Measurements from ENCODE around the gene LARGE2. TPM values are rescaled to one million over a fixed set of nuclear protein-coding genes. Genes with fewer than 3 reads are reported as not detected.

The LARGE2 gene
- total RNA-seq, 5 donors from 2014 or later (not counting 1 experiment from before 2014, with no cell fraction given), result 2.5 to 9.6 (median 5.1) TPM

GRCh38 chr11:45933846-45934579, 11.6 kb downstream of the LARGE2 start:
- CTCF ChIA-PET, result no interaction called here
- H3K27ac Mint-ChIP-seq, result no peak overlapping the region
- no peak overlapping the region for H3K4me3 ChIP-seq (ENCODE audit: control insufficient read depth in 1 of 2, extremely low read depth in 1 of 2, low read length in 1 of 2)

GRCh38 chr11:45934580-45935318, 12.3 kb downstream of the LARGE2 start:
- DNase-seq, result no peak
- peaks cover 22 to 31% (median 26%) of the 10 kb centered on the region in 3 donors for H3K4me1 Mint-ChIP-seq
- CTCF ChIA-PET, result interaction anchor here in 1 of 2 donors (0.7 kb wide), 1 partner anchor 198 kb away, joined by 4 read pairs; no protein-coding TSS in a partner anchor
- no peak overlapping the region for H3K27ac Mint-ChIP-seq
- ATAC-seq (replicated peaks in 1 of 4), result no peak
- WGBS (ENCODE audit: insufficient coverage), result 98% methylated on average over 8 of the region's 12 CpGs
- Histone ChIP-seq H3K4me1 (ENCODE audit: control insufficient read depth in 1 of 2, extremely low read depth in 1 of 2, insufficient read depth in 2 of 2, low read length in 2 of 2) (peaks cover 0 to 25% of the 10 kb centered on the region in 2 experiments), H3K4me3 (ENCODE audit: control insufficient read depth in 1 of 2, extremely low read depth in 1 of 2, low read length in 1 of 2) (no peak overlapping the region), H3K36me3 (ENCODE audit: control insufficient read depth in 2 of 2, extremely low read depth in 1 of 2, insufficient read depth in 1 of 2, low read length in 1 of 2) (peaks cover 11 to 66% of the 10 kb centered on the region in 2 donors), H3K27me3 (replicated peaks in 1 of 2; ENCODE audit: control insufficient read depth in 2 of 2, extremely low read depth in 1 of 2, insufficient read depth in 2 of 2, low read length in 1 of 2) (no peaks in the 10 kb centered on the region), H3K9me3 (no peaks in the 10 kb centered on the region), H3K27ac (ENCODE audit: low read length) (no peak overlapping the region)
- no peaks in the 10 kb centered on the region for H3K27me3 Mint-ChIP-seq
- H3K36me3 Mint-ChIP-seq, result peaks cover 23% of the 10 kb centered on the region
- H3K4me3 Mint-ChIP-seq, result no peak overlapping the region
- H3K9me3 Mint-ChIP-seq, result no peaks in the 10 kb centered on the region
- POLR2A ChIA-PET, result interaction anchor here in 1 of 2 donors (0.7 kb wide), 1 partner anchor 36 kb away, joined by 3 read pairs; no protein-coding TSS in a partner anchor

More at GRCh38 chr11:45933846-45934579, 11.6 kb downstream of the LARGE2 start:
- peaks cover 0 to 32% of the 10 kb centered on the region in 2 experiments for H3K4me1 ChIP-seq (ENCODE audit: control insufficient read depth in 1 of 2, extremely low read depth in 1 of 2, insufficient read depth in 2 of 2, low read length in 2 of 2)
- H3K27me3 ChIP-seq (replicated peaks in 1 of 2; ENCODE audit: control insufficient read depth in 2 of 2, extremely low read depth in 1 of 2, insufficient read depth in 2 of 2, low read length in 1 of 2), result no peaks in the 10 kb centered on the region
- H3K27ac ChIP-seq (ENCODE audit: low read length), result no peak overlapping the region
- no peaks in the 10 kb centered on the region for H3K9me3 ChIP-seq
- DNase-seq, result no peak
- H3K36me3 Mint-ChIP-seq, result peaks cover 21% of the 10 kb centered on the region
- ATAC-seq (replicated peaks in 1 of 4), result no peak
- POLR2A ChIA-PET, result interaction anchor here in 1 of 2 donors (0.7 kb wide), 1 partner anchor 36 kb away, joined by 3 read pairs; no protein-coding TSS in a partner anchor
- peaks cover 26 to 36% (median 28%) of the 10 kb centered on the region in 3 donors for H3K4me1 Mint-ChIP-seq
- H3K4me3 Mint-ChIP-seq, result no peak overlapping the region
- no peaks in the 10 kb centered on the region for H3K9me3 Mint-ChIP-seq
- WGBS (ENCODE audit: insufficient coverage), result 98% methylated on average over 17 of the region's 21 CpGs
- no peaks in the 10 kb centered on the region for H3K27me3 Mint-ChIP-seq
- peaks cover 11 to 66% of the 10 kb centered on the region in 2 donors for H3K36me3 ChIP-seq (ENCODE audit: control insufficient read depth in 2 of 2, extremely low read depth in 1 of 2, insufficient read depth in 1 of 2, low read length in 1 of 2)

- Mint-ChIP-seq H3K36me3 (peaks cover 23% of the 10 kb centered on the region), H3K27ac (peak overlapping the region in 1 of 2 donors; percentile 39), H3K27me3 (no peaks in the 10 kb centered on the region), H3K4me1 (peaks cover 14 to 23% (median 19%) of the 10 kb centered on the region in 3 donors), H3K4me3 (no peak overlapping the region), H3K9me3 (no peaks in the 10 kb centered on the region)
- ChIA-PET POLR2A (no interaction called here), CTCF (interaction anchor here (0.6 to 0.7 kb wide), 3 partner anchors 24 to 1992 kb away, joined by 4 to 5 read pairs (median 4); no protein-coding TSS in a partner anchor)
- ATAC-seq (replicated peaks in 1 of 4), result no peak
- no peaks in the 10 kb centered on the region for H3K9me3 ChIP-seq
- peaks cover 0 to 17% of the 10 kb centered on the region in 2 experiments for H3K4me1 ChIP-seq (ENCODE audit: control insufficient read depth in 1 of 2, extremely low read depth in 1 of 2, insufficient read depth in 2 of 2, low read length in 2 of 2)
- no peaks in the 10 kb centered on the region for H3K27me3 ChIP-seq (replicated peaks in 1 of 2; ENCODE audit: control insufficient read depth in 2 of 2, extremely low read depth in 1 of 2, insufficient read depth in 2 of 2, low read length in 1 of 2)
- H3K4me3 ChIP-seq (ENCODE audit: control insufficient read depth in 1 of 2, extremely low read depth in 1 of 2, low read length in 1 of 2), result no peak overlapping the region
- H3K27ac ChIP-seq (ENCODE audit: low read length), result no peak overlapping the region
- 94% methylated on average over 6 of the region's 8 CpGs for WGBS (ENCODE audit: insufficient coverage)
- peaks cover 11 to 66% of the 10 kb centered on the region in 2 donors for H3K36me3 ChIP-seq (ENCODE audit: control insufficient read depth in 2 of 2, extremely low read depth in 1 of 2, insufficient read depth in 1 of 2, low read length in 1 of 2)
- no peak for DNase-seq
These were observed 13.1 kb downstream of the LARGE2 start for GRCh38 chr11:45935349-45936064.

GRCh38 chr11:45936511-45937054, 14.1 kb downstream of the LARGE2 start:
- Mint-ChIP-seq H3K4me1 (peaks cover 4 to 12% (median 8%) of the 10 kb centered on the region in 3 donors), H3K27me3 (no peaks in the 10 kb centered on the region), H3K4me3 (no peak overlapping the region), H3K36me3 (peaks cover 24% of the 10 kb centered on the region), H3K27ac (peak overlapping the region in 1 of 2 donors; percentile 52), H3K9me3 (no peaks in the 10 kb centered on the region)
- ChIA-PET POLR2A (no interaction called here), CTCF (interaction anchor here in 1 of 2 donors (0.6 kb wide), 1 partner anchor 1991 kb away, joined by 4 read pairs; no protein-coding TSS in a partner anchor)
- Histone ChIP-seq H3K27me3 (replicated peaks in 1 of 2; ENCODE audit: control insufficient read depth in 2 of 2, extremely low read depth in 1 of 2, insufficient read depth in 2 of 2, low read length in 1 of 2) (no peaks in the 10 kb centered on the region), H3K27ac (ENCODE audit: low read length) (no peak overlapping the region), H3K4me1 (ENCODE audit: control insufficient read depth in 1 of 2, extremely low read depth in 1 of 2, insufficient read depth in 2 of 2, low read length in 2 of 2) (peaks cover 0 to 7% of the 10 kb centered on the region in 2 experiments), H3K9me3 (no peaks in the 10 kb centered on the region), H3K36me3 (ENCODE audit: control insufficient read depth in 2 of 2, extremely low read depth in 1 of 2, insufficient read depth in 1 of 2, low read length in 1 of 2) (peaks cover 11 to 62% of the 10 kb centered on the region in 2 donors), H3K4me3 (ENCODE audit: control insufficient read depth in 1 of 2, extremely low read depth in 1 of 2, low read length in 1 of 2) (no peak overlapping the region)
- DNase-seq (no peak), ATAC-seq (replicated peaks in 1 of 4) (no peak)
- WGBS (ENCODE audit: insufficient coverage), result 98% methylated on average over 4 of the region's 4 CpGs

GRCh38 chr11:45937916-45938315, 15.5 kb downstream of the LARGE2 start:
- no peak overlapping the region for H3K27ac ChIP-seq (ENCODE audit: low read length)
- peaks cover 32% of the 10 kb centered on the region for H3K36me3 Mint-ChIP-seq
- CTCF ChIA-PET, result no interaction called here

More at GRCh38 chr11:45937916-45938315, 15.5 kb downstream of the LARGE2 start:
- Mint-ChIP-seq H3K27me3 (no peaks in the 10 kb centered on the region), H3K4me1 (peaks cover 0 to 4% (median 0%) of the 10 kb centered on the region in 3 donors), H3K4me3 (no peak overlapping the region), H3K9me3 (no peaks in the 10 kb centered on the region), H3K27ac (no peak overlapping the region)
- POLR2A ChIA-PET, result no interaction called here
- DNase-seq (no peak), ATAC-seq (replicated peaks in 1 of 4) (no peak)
- Histone ChIP-seq H3K36me3 (ENCODE audit: control insufficient read depth in 2 of 2, extremely low read depth in 1 of 2, insufficient read depth in 1 of 2, low read length in 1 of 2) (peaks cover 11 to 52% of the 10 kb centered on the region in 2 donors), H3K4me3 (ENCODE audit: control insufficient read depth in 1 of 2, extremely low read depth in 1 of 2, low read length in 1 of 2) (no peak overlapping the region), H3K27me3 (replicated peaks in 1 of 2; ENCODE audit: control insufficient read depth in 2 of 2, extremely low read depth in 1 of 2, insufficient read depth in 2 of 2, low read length in 1 of 2) (no peaks in the 10 kb centered on the region), H3K9me3 (no peaks in the 10 kb centered on the region), H3K4me1 (ENCODE audit: control insufficient read depth in 1 of 2, extremely low read depth in 1 of 2, insufficient read depth in 2 of 2, low read length in 2 of 2) (no peaks in the 10 kb centered on the region)
- WGBS (ENCODE audit: insufficient coverage), result no CpG with 5 or more reads among the region's 10 CpGs
